Common myeloid progenitor, CD34-positive (primary cell): ENCODE data around the gene SNX17.

Source experiments
- CTCF ChIA-PET: fragments of 350-600 bp; sonication (Branson Sonifier 250); formaldehyde crosslinking; loops from one replicate; lab custom pipeline; 2021; ENCODE audit warnings: antibody characterized with exemption; lab: Charles Lee
- POLR2A ChIA-PET: fragments of 350-600 bp; sonication (Branson Sonifier 250); formaldehyde crosslinking; loops from one replicate; lab custom pipeline; 2021; ENCODE audit warnings: antibody characterized with exemption; lab: Charles Lee
- DNase-seq, 3 donors: peaks; one replicate each; pipeline versions ENCODE4 v3.0.0 to v3.0.0-alpha.2; 2013
- H3K27ac ChIP-seq, 2 experiments: 1 replicate in 1 of 2; 2 replicates in 1 of 2; pipeline ENCODE4 v1.7.0; 2013; ENCODE audit warnings: inconsistent platforms in 2 of 2, low read length in 2 of 2, mild to moderate bottlenecking in 2 of 2, low read depth in 1 of 2, moderate library complexity in 1 of 2; ENCODE audit not compliant: severe bottlenecking in 2 of 2, insufficient read depth in 1 of 2, poor library complexity in 1 of 2
- H3K27me3 ChIP-seq, 5 experiments: replicated peaks in 2 of 5; 1 replicate in 3 of 5; 2 replicates in 2 of 5; pipeline versions ENCODE4 v1.6.1 to v1.7.0; 2013; ENCODE audit warnings: low read length in 4 of 5, mild to moderate bottlenecking in 2 of 5, moderate library complexity in 2 of 5, inconsistent platforms in 1 of 5; ENCODE audit not compliant: insufficient read depth in 5 of 5, control insufficient read depth in 4 of 5
- H3K36me3 ChIP-seq, 4 experiments: 1 replicate in 2 of 4; 2 replicates in 2 of 4; pipeline versions ENCODE4 v1.6.1 to v1.7.0; 2013; ENCODE audit warnings: low read length in 3 of 4, control low read depth in 1 of 4, mild to moderate bottlenecking in 1 of 4; ENCODE audit not compliant: control insufficient read depth in 4 of 4, insufficient read depth in 4 of 4
- H3K4me1 ChIP-seq, 4 experiments: 1 replicate in 3 of 4; 2 replicates in 1 of 4; pipeline versions ENCODE4 v1.6.1 to v1.7.1; 2013; ENCODE audit warnings: low read length in 3 of 4, mild to moderate bottlenecking in 3 of 4, control low read depth in 1 of 4, inconsistent platforms in 1 of 4, moderate library complexity in 1 of 4; ENCODE audit not compliant: control insufficient read depth in 4 of 4, insufficient read depth in 4 of 4; ENCODE audit errors: control extremely low read depth in 1 of 4
- H3K4me3 ChIP-seq, 7 experiments: 1 replicate in 4 of 7; 2 replicates in 3 of 7; pipeline versions ENCODE4 v1.5.1 to v1.7.0; 2013; ENCODE audit warnings: mild to moderate bottlenecking in 7 of 7, low read length in 6 of 7, moderate library complexity in 6 of 7, inconsistent platforms in 2 of 7, low read depth in 2 of 7, control low read depth in 1 of 7; ENCODE audit not compliant: insufficient read depth in 4 of 7, control insufficient read depth in 1 of 7; ENCODE audit errors: extremely low read depth in 1 of 7
- H3K9me3 ChIP-seq, 5 experiments: 1 replicate in 4 of 5; 2 replicates in 1 of 5; pipeline versions ENCODE4 v1.6.1 to v1.7.1; 2013; ENCODE audit warnings: low read length in 4 of 5, mild to moderate bottlenecking in 2 of 5, inconsistent platforms in 1 of 5, low read depth in 1 of 5, moderate library complexity in 1 of 5; ENCODE audit not compliant: control insufficient read depth in 4 of 5, insufficient read depth in 2 of 5; ENCODE audit errors: control extremely low read depth in 1 of 5
- WGBS: methylation state at CpG from one replicate; pipeline ENCODE4 v1.1.5; 2013; ENCODE audit not compliant: insufficient coverage; 5-methylcytosine and 5-hydroxymethylcytosine counted together

SNX17 gene

DNA sequence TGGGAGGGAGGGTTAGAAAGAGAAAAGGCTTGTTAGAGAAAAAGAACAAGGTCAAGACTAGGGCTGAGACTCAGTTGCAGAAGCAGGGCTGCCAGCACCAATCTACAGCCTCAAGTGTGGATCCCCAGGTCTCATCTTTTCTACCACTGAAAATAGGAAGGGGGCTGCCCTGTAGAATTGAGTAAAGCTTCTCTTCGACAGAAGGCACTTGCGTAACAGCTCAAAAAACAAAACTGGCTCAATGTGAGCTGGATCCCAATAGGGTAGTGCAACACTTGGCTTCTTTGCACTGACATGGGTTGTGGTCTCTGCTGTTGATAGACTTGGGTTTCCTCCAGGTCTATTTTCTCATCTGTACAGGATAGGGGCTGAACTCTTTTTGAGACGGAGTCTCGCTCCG lies 45.7 kb upstream of the SNX17 start:
- 96% methylated on average over 5 of the region's 5 CpGs for WGBS
- Histone ChIP-seq H3K9me3 (no peaks in the 10 kb centered on the region), H3K36me3 (peaks cover 16 to 49% (median 30%) of the 10 kb centered on the region in 4 experiments), H3K4me1 (peaks cover 9 to 22% (median 15%) of the 10 kb centered on the region in 4 experiments), H3K27ac (no peak overlapping the region), H3K27me3 (no peaks in the 10 kb centered on the region), H3K4me3 (no peak overlapping the region)
- no peak for DNase-seq
- ChIA-PET POLR2A (no interaction called here), CTCF (interaction anchor here (0.9 to 5.4 kb wide), 5 partner anchors 19 to 76 kb away, joined by 3 to 28 read pairs (median 5); no protein-coding TSS in a partner anchor)

DNA sequence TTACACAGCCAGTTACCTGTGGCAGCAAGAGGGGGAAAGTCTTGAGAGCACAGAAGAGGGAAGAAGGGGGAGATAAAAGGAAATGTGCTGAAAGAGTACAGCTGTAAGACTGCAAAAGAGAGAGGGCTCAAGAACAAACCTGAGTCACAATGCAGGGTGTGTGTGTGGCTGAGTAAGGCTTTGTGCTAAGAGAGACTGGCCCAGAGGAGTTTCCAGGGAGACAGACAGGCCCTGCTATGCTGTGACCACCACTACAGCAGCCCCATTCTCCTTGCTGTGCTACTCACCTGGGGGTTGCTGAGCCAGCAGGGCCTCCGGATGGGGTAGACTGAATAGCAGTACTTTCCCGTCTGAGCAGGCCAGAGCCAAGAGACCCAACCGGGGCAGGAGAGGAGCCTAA lies 35.1 kb upstream of the SNX17 start:
- ChIA-PET CTCF (interaction anchor here (1.4 kb wide), 1 partner anchor 9 kb away, joined by 5 read pairs; no protein-coding TSS in a partner anchor), POLR2A (no interaction called here)
- Histone ChIP-seq H3K36me3 (peaks cover 33 to 81% (median 61%) of the 10 kb centered on the region in 4 experiments), H3K27ac (peak overlapping the region in 1 of 2 experiments; percentile 17), H3K27me3 (no peaks in the 10 kb centered on the region), H3K4me1 (no peaks in the 10 kb centered on the region), H3K9me3 (no peaks in the 10 kb centered on the region), H3K4me3 (no peak overlapping the region)
- DNase-seq: no peak
- WGBS: 100% methylated on average over 2 of the region's 3 CpGs

DNA sequence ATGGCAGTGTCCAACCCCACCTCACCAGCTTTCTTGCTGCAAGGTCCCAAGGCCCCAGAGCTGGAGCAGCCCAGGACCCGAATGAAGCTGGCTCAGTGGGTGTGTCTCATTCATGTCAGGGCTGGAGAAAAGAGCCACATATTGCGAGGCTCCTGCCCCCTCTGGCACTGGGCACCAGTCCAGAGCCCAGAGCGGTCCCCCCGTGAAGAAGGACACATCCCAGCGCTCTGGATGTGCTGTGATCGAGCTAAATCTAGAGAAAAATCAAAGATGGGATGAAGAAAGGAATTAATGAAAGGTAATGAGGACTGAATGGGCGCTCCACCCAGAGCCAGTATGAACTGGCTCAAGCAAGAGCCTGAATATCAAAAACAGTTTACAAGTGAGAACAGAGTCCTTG lies 34.2 kb upstream of the SNX17 start:
- CTCF ChIA-PET: interaction anchor here (1.0 to 1.4 kb wide), 3 partner anchors 8 to 33 kb away, joined by 4 to 5 read pairs (median 4); no protein-coding TSS in a partner anchor
- 100% methylated on average over 7 of the region's 7 CpGs for WGBS
- Histone ChIP-seq H3K9me3 (no peaks in the 10 kb centered on the region), H3K36me3 (peaks cover 32 to 80% (median 59%) of the 10 kb centered on the region in 4 experiments), H3K27me3 (no peaks in the 10 kb centered on the region), H3K4me1 (no peaks in the 10 kb centered on the region), H3K27ac (no peak overlapping the region), H3K4me3 (no peak overlapping the region)
- no peak for DNase-seq
- POLR2A ChIA-PET: no interaction called here

DNA sequence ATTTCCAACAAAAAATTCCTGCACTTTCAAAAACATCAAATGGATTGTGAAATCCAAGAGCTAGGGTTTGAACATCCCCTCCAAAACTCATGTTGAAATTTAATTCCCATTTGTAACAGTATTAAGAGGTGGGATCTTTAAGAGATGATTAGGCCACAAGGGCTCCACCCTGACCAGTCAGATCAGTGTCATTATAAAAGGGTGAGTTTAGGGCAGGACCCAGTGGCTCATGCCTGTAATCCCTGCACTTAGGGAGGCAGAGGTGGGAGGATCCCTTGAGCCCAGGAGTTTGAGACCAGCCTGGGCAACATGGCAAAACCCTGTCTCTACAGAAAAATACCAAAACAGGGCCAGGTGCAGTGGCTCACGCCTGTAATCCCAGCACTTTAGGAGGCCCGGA lies 22.8 kb upstream of the SNX17 start:
- no peak overlapping the region for H3K4me3 ChIP-seq
- H3K36me3 ChIP-seq: peaks cover 6 to 21% (median 12%) of the 10 kb centered on the region in 4 experiments
- H3K27me3 ChIP-seq: no peaks in the 10 kb centered on the region
- no peak for DNase-seq
- H3K9me3 ChIP-seq: no peaks in the 10 kb centered on the region
- no peaks in the 10 kb centered on the region for H3K4me1 ChIP-seq
- no peak overlapping the region for H3K27ac ChIP-seq
- ChIA-PET CTCF (interaction anchor here (1.0 kb wide), 1 partner anchor 11 kb away, joined by 3 read pairs; no protein-coding TSS in a partner anchor), POLR2A (no interaction called here)
- WGBS: no CpG with 5 or more reads among the region's 2 CpGs

DNA sequence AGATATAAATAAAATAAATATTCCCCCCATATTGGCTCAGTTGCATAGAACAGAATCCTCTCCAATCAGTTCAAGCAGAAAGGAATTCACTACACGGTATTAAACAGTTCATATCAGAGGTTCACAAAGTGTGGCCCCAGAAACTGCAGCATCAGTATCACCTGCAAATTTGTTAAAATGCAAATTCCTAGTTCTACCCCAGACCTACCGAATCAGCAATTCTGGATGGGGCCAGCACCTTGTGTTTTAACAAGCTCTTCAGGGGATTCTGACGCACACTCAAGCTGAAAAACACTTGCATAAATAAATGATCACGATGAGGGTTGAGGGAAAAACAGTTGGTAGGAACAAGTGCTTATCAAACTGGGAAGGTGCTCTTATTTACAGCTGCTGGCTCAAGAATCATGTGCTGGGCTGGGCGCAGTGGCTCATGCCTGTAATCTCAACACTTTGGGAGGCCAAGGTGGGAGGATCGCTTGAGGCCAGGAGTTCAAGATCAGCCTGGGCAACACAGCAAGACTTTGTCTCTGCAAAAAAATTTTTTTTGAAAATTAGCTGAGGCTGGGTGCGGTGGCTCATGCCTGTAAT lies 20.2 kb upstream of the SNX17 start:
- H3K4me3 ChIP-seq: no peak overlapping the region
- WGBS: 98% methylated on average over 6 of the region's 7 CpGs
- DNase-seq: no peak
- CTCF ChIA-PET: interaction anchor here (1.4 kb wide), 1 partner anchor 12 kb away, joined by 7 read pairs; no protein-coding TSS in a partner anchor
- H3K27me3 ChIP-seq: no peaks in the 10 kb centered on the region
- H3K9me3 ChIP-seq: no peaks in the 10 kb centered on the region
- POLR2A ChIA-PET: interaction anchor here (1.3 kb wide), 1 partner anchor 27 kb away, joined by 5 read pairs; the partner anchor contains the start of gene MPV17
- H3K4me1 ChIP-seq: peaks cover 3 to 14% (median 6%) of the 10 kb centered on the region in 4 experiments
- no peak overlapping the region for H3K27ac ChIP-seq
- H3K36me3 ChIP-seq: peaks cover 3 to 9% (median 5%) of the 10 kb centered on the region in 4 experiments

DNA sequence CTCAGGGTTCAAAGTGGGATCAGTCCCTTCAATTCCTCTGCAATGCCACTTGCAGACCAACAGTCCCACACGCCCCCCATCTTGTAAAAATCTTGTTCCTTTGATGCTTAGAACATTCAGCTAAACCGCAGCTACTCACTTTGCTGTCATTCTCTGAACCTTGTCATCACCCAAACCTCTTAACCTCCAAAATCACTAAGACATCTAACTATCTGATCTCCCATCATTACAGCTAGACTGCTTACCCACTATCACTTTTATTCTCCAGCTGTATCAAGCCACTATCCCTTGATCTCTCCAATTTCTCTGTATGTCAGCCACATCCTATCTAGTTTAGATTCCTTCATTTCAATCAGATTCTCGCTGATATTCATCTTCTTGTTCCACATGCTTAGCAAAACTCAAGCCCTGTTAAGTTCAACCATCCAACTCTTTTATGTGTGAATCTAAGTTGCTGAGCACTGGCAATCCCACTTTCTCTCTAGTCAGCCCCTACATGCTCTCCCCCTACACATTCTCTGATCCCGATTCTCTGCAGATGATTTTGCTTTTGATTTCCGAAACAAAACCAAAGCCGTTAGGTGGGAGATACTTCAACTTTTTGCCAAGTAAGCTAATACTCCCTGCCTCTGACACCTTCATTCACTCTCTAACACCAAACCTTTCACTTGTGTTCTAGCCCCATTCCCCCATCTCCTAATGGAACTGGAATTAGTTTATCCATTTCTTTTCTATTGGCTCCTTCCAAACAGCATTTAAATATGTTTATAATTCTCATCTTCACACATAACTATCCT lies 18.4 kb upstream of the SNX17 start:
- Histone ChIP-seq H3K4me3 (no peak overlapping the region), H3K27ac (no peak overlapping the region), H3K4me1 (peaks cover 8 to 22% (median 14%) of the 10 kb centered on the region in 4 experiments), H3K36me3 (peaks cover 3 to 7% (median 5%) of the 10 kb centered on the region in 4 experiments), H3K9me3 (no peaks in the 10 kb centered on the region), H3K27me3 (no peaks in the 10 kb centered on the region)
- DNase-seq: no peak
- ChIA-PET POLR2A (no interaction called here), CTCF (interaction anchor here (1.0 to 2.7 kb wide), 6 partner anchors 8 to 80 kb away, joined by 3 to 17 read pairs (median 4); no protein-coding TSS in a partner anchor)
- WGBS: 97% methylated on average over 6 of the region's 6 CpGs
